Fibroblast of lung (primary cell): ENCODE measurements around the gene TENT5A. TPM values are rescaled to one million over a fixed set of nuclear protein-coding genes. Genes with fewer than 3 reads are reported as not detected.

Experiments used
- DNase-seq, 2 donors: peaks; one replicate each; pipeline versions ENCODE4 v3.0.0 to v3.0.0-alpha.2; 2010; ENCODE audit warnings: low read depth in 2 of 2
- H2AFZ ChIP-seq: 2 replicates; pipeline ENCODE4 v1.5.1; 2012; ENCODE audit warnings: low read length, control low read depth, inconsistent platforms
- H3K27ac ChIP-seq: 2 replicates; pipeline ENCODE4 v1.5.1; 2011; ENCODE audit warnings: low read length, control low read depth; ENCODE audit not compliant: insufficient read depth
- H3K27me3 ChIP-seq: 2 replicates; pipeline ENCODE4 v1.5.1; 2011; ENCODE audit warnings: mild to moderate bottlenecking, low read length; ENCODE audit not compliant: control insufficient read depth, insufficient read depth
- H3K36me3 ChIP-seq: 2 replicates; pipeline ENCODE4 v1.5.1; 2011; ENCODE audit warnings: low read length; ENCODE audit not compliant: control insufficient read depth, insufficient read depth
- H3K4me1 ChIP-seq: 2 replicates; pipeline ENCODE4 v1.5.1; 2011; ENCODE audit warnings: low read length; ENCODE audit not compliant: control insufficient read depth, insufficient read depth; ENCODE audit errors: extremely low read depth
- H3K4me2 ChIP-seq: 2 replicates; pipeline ENCODE4 v1.5.1; 2011; ENCODE audit warnings: low read length, control low read depth; ENCODE audit not compliant: insufficient read depth; ENCODE audit errors: extremely low read depth
- H3K4me3 ChIP-seq, 4 experiments: fragments of 200-600 bp in 1 of 4; sonication (generic) in 1 of 4; replicated peaks in 1 of 4; 2 replicates each; pipeline ENCODE4 v1.5.1; 2011 to 2016; ENCODE audit warnings: low read length in 4 of 4, low read depth in 3 of 4, mild to moderate bottlenecking in 3 of 4, control low read depth in 2 of 4, inconsistent platforms in 1 of 4, mixed read lengths in 1 of 4; ENCODE audit not compliant: insufficient read depth in 1 of 4; ENCODE audit errors: control extremely low read depth in 1 of 4
- H3K79me2 ChIP-seq: 2 replicates; pipeline ENCODE4 v1.5.1; 2012; ENCODE audit warnings: mild to moderate bottlenecking, low read length, inconsistent platforms; ENCODE audit not compliant: control insufficient read depth, insufficient read depth
- H3K9ac ChIP-seq: 2 replicates; pipeline ENCODE4 v1.5.1; 2011; ENCODE audit warnings: mild to moderate bottlenecking, low read length, control low read depth; ENCODE audit not compliant: insufficient read depth
- H3K9me3 ChIP-seq: 2 replicates; pipeline ENCODE4 v1.5.1; 2012; ENCODE audit warnings: low read depth, low read length; ENCODE audit not compliant: control insufficient read depth, insufficient read depth
- H4K20me1 ChIP-seq: 2 replicates; pipeline ENCODE4 v1.5.1; 2011; ENCODE audit warnings: low read length; ENCODE audit not compliant: control insufficient read depth, insufficient read depth; ENCODE audit errors: extremely low read depth
- CTCF ChIP-seq, 2 donors: IDR thresholded peaks in 1 of 2; conservative IDR thresholded peaks in 1 of 2; 1 replicate in 1 of 2; 2 replicates in 1 of 2; pipeline ENCODE4 v1.5.1; 2011 to 2012; ENCODE audit warnings: low read length in 2 of 2, control low read depth in 1 of 2, inconsistent platforms in 1 of 2, low read depth in 1 of 2, mild to moderate bottlenecking in 1 of 2
- EZH2 ChIP-seq: IDR thresholded peaks from 2 replicates; pipeline ENCODE4 v1.5.1; 2012; ENCODE audit warnings: low read length, control low read depth, mild to moderate bottlenecking; ENCODE audit errors: missing control alignments
- polyA plus RNA-seq, 2 donors: library from polyadenylated mRNA; depleted of rRNA in 1 of 2; stranded (reverse) in 1 of 2; unstranded in 1 of 2; fragments of >200 nt; gene quantifications; 2 replicates each; pipeline ENCODE4 v1.2.1, GENCODE V29; 2011 to 2012; ENCODE audit warnings: missing spikeins in 1 of 2
- total RNA-seq: library from RNA; depleted of rRNA; stranded (reverse); fragments of >200 nt; gene quantifications from 2 replicates; pipeline ENCODE4 v1.2.1, GENCODE V29; 2014

Gene TENT5A
- total and polyA plus RNA-seq, 2 donors (not counting 1 experiment from before 2014, with no cell fraction given): 8.3 to 24.6 TPM

- DNase-seq: no peak
- no peaks in the 10 kb centered on the region for H3K79me2 ChIP-seq
- no peak for TF ChIP-seq CTCF (conservative IDR thresholded peaks at IDR 0.05 in 1 of 2, IDR thresholded peaks at IDR 0.05 in 1 of 2; ENCODE audit: low read depth in 1 of 2, low read length in 2 of 2)
- TF ChIP-seq EZH2: no peak
Measured at GRCh38 chr6:81795890-81796289, 43.4 kb upstream of the TENT5A start.

GRCh38 chr6:81793821-81794475 is 41.5 kb upstream of the TENT5A start:
- Histone ChIP-seq H3K27ac (no peak overlapping the region), H4K20me1 (no peaks in the 10 kb centered on the region), H3K4me1 (no peaks in the 10 kb centered on the region), H2AFZ (no peak overlapping the region), H3K79me2 (no peaks in the 10 kb centered on the region), H3K9ac (no peak overlapping the region), H3K9me3 (no peaks in the 10 kb centered on the region), H3K36me3 (no peaks in the 10 kb centered on the region), H3K4me3 (no peak overlapping the region), H3K27me3 (no peaks in the 10 kb centered on the region), H3K4me2 (no peak overlapping the region)
- DNase-seq: peak; percentile 22 to 42
- TF ChIP-seq EZH2: no peak
- no peak for TF ChIP-seq CTCF (conservative IDR thresholded peaks at IDR 0.05 in 1 of 2, IDR thresholded peaks at IDR 0.05 in 1 of 2; ENCODE audit: low read depth in 1 of 2, low read length in 2 of 2)

More at GRCh38 chr6:81795890-81796289, 43.4 kb upstream of the TENT5A start:
- Histone ChIP-seq H2AFZ (no peak overlapping the region), H3K4me1 (no peaks in the 10 kb centered on the region), H3K36me3 (no peaks in the 10 kb centered on the region), H3K27ac (no peak overlapping the region), H3K9me3 (no peaks in the 10 kb centered on the region), H3K9ac (no peak overlapping the region), H3K4me2 (no peak overlapping the region), H4K20me1 (no peaks in the 10 kb centered on the region), H3K4me3 (no peak overlapping the region), H3K27me3 (no peaks in the 10 kb centered on the region)

DNA sequence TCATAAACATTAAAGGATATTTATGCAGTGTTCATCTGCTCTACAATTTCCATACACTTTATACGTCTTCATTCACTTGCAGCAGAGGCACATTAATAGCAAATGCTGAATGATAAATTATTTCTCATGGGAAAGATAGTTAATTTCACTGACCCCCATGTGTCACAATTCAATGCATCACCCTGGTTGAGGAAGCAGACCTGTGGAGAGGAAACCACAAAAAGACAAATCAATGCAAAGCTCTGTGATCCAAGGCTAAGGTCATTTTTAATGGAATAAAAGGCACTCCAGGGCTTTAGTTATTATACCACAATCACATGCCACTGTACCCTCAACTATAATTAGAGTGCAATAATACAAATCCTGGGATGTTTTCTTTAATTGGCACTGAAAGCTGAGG is 40.3 kb upstream of the TENT5A start:
- Histone ChIP-seq H3K4me3 (no peak overlapping the region), H3K4me1 (no peaks in the 10 kb centered on the region), H3K9me3 (no peaks in the 10 kb centered on the region), H3K9ac (no peak overlapping the region), H4K20me1 (no peaks in the 10 kb centered on the region), H3K79me2 (no peaks in the 10 kb centered on the region), H3K27ac (no peak overlapping the region), H2AFZ (no peak overlapping the region), H3K36me3 (no peaks in the 10 kb centered on the region), H3K27me3 (no peaks in the 10 kb centered on the region), H3K4me2 (no peak overlapping the region)
- peak in 1 of 2 donors; percentile 56 for DNase-seq
- TF ChIP-seq EZH2 (no peak), CTCF (conservative IDR thresholded peaks at IDR 0.05 in 1 of 2, IDR thresholded peaks at IDR 0.05 in 1 of 2; ENCODE audit: low read depth in 1 of 2, low read length in 2 of 2) (no peak)
